Measurements from ENCODE around the gene NLGN3.

The NLGN3 gene

GRCh38 chrX:71107762-71108360 lies 36.8 kb upstream of the NLGN3 start:
- DNase-seq (ENCODE audit: low spot score): no peak
- no peak for TF ChIP-seq CTCF (IDR thresholded peaks at IDR 0.05; ENCODE audit: extremely low read depth, missing control alignments)

GRCh38 chrX:71109051-71109450 lies 35.6 kb upstream of the NLGN3 start:
- no peak for DNase-seq (ENCODE audit: low spot score)
- TF ChIP-seq CTCF (IDR thresholded peaks at IDR 0.05; ENCODE audit: extremely low read depth, missing control alignments): no peak

GRCh38 chrX:71111141-71111843 lies 33.3 kb upstream of the NLGN3 start, which contains the start of gene IL2RG:
TSS of gene IL2RG (minus strand) at chrX:71111577. CDS start at chrX:71111539, 38 bp downstream.
- DNase-seq (ENCODE audit: low spot score): peak; percentile 70
- no peak for TF ChIP-seq CTCF (IDR thresholded peaks at IDR 0.05; ENCODE audit: extremely low read depth, missing control alignments)

GRCh38 chrX:71111921-71112431 lies 32.7 kb upstream of the NLGN3 start:
- no peak for DNase-seq (ENCODE audit: low spot score)
- TF ChIP-seq CTCF (IDR thresholded peaks at IDR 0.05; ENCODE audit: extremely low read depth, missing control alignments): no peak

GRCh38 chrX:71117358-71117757 lies 27.3 kb upstream of the NLGN3 start:
- no peak for TF ChIP-seq CTCF (IDR thresholded peaks at IDR 0.05; ENCODE audit: extremely low read depth, missing control alignments)
- DNase-seq (ENCODE audit: low spot score): no peak

- DNase-seq (ENCODE audit: low spot score): peak; percentile 78
These were observed 26.3 kb upstream of the NLGN3 start, which contains the start of gene MED12 for GRCh38 chrX:71118032-71118984. TSS of gene MED12 (plus strand) at chrX:71118596. CDS start at chrX:71118755, 159 bp downstream.

More at GRCh38 chrX:71118032-71118984, 26.3 kb upstream of the NLGN3 start, which contains the start of gene MED12:
- no peak for TF ChIP-seq CTCF (IDR thresholded peaks at IDR 0.05; ENCODE audit: extremely low read depth, missing control alignments)
